Measurements from ENCODE around the gene MME.

DNA sequence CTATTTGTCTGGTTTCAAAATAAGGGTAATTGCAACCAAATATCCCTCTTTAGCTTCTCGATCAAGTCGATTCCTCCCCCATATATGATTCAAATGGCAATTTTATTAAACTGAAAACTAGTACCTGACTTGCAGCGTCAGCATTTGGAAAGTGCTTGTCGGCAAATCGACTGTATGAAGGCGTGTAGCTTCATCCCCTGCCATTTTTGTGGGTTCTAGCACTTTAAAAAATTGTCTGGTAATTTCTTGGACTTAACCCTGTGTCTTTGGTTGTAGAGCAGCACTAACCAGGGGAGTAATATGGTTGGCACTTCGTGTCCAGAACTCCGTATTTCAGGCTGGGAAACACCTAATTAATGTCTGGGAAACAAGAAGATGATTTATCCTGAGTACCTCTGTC lies 573 bp downstream of the MME start:
- no peak for TF ChIP-seq POLR2AphosphoS5 (IDR thresholded peaks at IDR 0.05)
- TF ChIP-seq, protein P1, sequence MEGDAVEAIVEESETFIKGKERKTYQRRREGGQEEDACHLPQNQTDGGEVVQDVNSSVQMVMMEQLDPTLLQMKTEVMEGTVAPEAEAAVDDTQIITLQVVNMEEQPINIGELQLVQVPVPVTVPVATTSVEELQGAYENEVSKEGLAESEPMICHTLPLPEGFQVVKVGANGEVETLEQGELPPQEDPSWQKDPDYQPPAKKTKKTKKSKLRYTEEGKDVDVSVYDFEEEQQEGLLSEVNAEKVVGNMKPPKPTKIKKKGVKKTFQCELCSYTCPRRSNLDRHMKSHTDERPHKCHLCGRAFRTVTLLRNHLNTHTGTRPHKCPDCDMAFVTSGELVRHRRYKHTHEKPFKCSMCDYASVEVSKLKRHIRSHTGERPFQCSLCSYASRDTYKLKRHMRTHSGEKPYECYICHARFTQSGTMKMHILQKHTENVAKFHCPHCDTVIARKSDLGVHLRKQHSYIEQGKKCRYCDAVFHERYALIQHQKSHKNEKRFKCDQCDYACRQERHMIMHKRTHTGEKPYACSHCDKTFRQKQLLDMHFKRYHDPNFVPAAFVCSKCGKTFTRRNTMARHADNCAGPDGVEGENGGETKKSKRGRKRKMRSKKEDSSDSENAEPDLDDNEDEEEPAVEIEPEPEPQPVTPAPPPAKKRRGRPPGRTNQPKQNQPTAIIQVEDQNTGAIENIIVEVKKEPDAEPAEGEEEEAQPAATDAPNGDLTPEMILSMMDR (IDR thresholded peaks at IDR 0.05) = no peak
- TF ChIP-seq POLR2A (IDR thresholded peaks at IDR 0.05) = no peak
